H1 (cell line): ENCODE data around the gene TBCE. TPM values are rescaled to one million over a fixed set of nuclear protein-coding genes. Genes with fewer than 3 reads are reported as not detected.

Experiments
- BACH1 ChIP-seq: IDR thresholded peaks from 2 replicates; pipeline ENCODE4 v1.6.1; 2012; ENCODE audit warnings: low read length, improper control_type of control experiment
- NANOG ChIP-seq: IDR thresholded peaks from 2 replicates; pipeline ENCODE4 v1.6.1; 2011; ENCODE audit warnings: low read length, low read depth, mild to moderate bottlenecking, inconsistent platforms; ENCODE audit not compliant: insufficient read depth, poor library complexity, severe bottlenecking
- POLR2AphosphoS5 ChIP-seq: IDR thresholded peaks from 2 replicates; pipeline ENCODE4 v1.6.1; 2011; ENCODE audit warnings: low read depth, low read length
- RNF2 ChIP-seq: fragments of 200-900, 300-1000 bp; sonication (generic); IDR thresholded peaks from 2 replicates; pipeline ENCODE4 v1.7.1; 2016; ENCODE audit warnings: borderline replicate concordance, low read depth, mild to moderate bottlenecking, antibody characterized with exemption, low read length; ENCODE audit not compliant: poor library complexity, severe bottlenecking; ENCODE audit errors: missing control alignments
- SP4 ChIP-seq: IDR thresholded peaks from 2 replicates; pipeline ENCODE4 v1.6.1; 2012; ENCODE audit warnings: low read length, inconsistent platforms
- polyA plus RNA-seq, 7 experiments: library from polyadenylated mRNA; depleted of rRNA in 3 of 7; stranded (reverse) in 5 of 7; unstranded in 2 of 7; fragments of >200 nt in 5 of 7; fragments of 200-250 nt in 2 of 7; gene quantifications; 1 replicate in 5 of 7; 2 replicates in 1 of 7; 4 replicates in 1 of 7; pipeline versions ENCODE4 v1.2.1 to v1.2.3, GENCODE V29; 2011 to 2013; ENCODE audit warnings: missing spikeins in 2 of 7, mixed read lengths in 2 of 7
- total RNA-seq: library from RNA; stranded (reverse); fragmentation: NEBNext Ultra II Directional; extraction: Animal tissue kit (Norgen Biotek cat#: 25700); gene quantifications from 2 replicates; pipeline ENCODE4 v1.2.1, GENCODE V29; 2021

TBCE gene
- total and polyA plus RNA-seq, 2 of the 8 experiments (the other 6 are each of a cell fraction or from before 2014, with no cell fraction given) = 22.7 to 42.9 TPM

GRCh38 chr1:235450886-235451483 is 83.8 kb downstream of the TBCE start (continued):
- TF ChIP-seq NANOG (no peak), POLR2AphosphoS5 (0 out of 2 replicates have a peak, but pooled peaks have one; percentile 20), SP4 (no peak), BACH1 (peak; percentile 78), RNF2 (no peak)
